Transverse colon (tissue), 3 donors: ENCODE measurements around the gene PHACTR3.

Experiments used
- EP300 ChIP-seq: sonication (generic); formaldehyde crosslinking; IDR thresholded peaks from one replicate; pipeline ENCODE4 v1.6.1; 2017; ENCODE audit warnings: antibody characterized with exemption, low read depth
- POLR2A ChIP-seq: fragments of 450-650 bp; IDR thresholded peaks from one replicate; pipeline ENCODE4 v1.6.1; 2016; ENCODE audit warnings: antibody characterized with exemption, mild to moderate bottlenecking, moderate library complexity
- TF ChIP-seq, protein P1 (sequence below), 5 experiments: fragments of 200-600 bp in 3 of 5; fragments of 450-650 bp in 2 of 5; sonication (generic) in 3 of 5; IDR thresholded peaks; 1 replicate in 2 of 5; 2 replicates in 3 of 5; pipeline ENCODE4 v1.5.1; 2016 to 2017; ENCODE audit warnings: antibody characterized with exemption in 5 of 5, inconsistent platforms in 3 of 5, mild to moderate bottlenecking in 2 of 5, moderate library complexity in 1 of 5

DNA sequence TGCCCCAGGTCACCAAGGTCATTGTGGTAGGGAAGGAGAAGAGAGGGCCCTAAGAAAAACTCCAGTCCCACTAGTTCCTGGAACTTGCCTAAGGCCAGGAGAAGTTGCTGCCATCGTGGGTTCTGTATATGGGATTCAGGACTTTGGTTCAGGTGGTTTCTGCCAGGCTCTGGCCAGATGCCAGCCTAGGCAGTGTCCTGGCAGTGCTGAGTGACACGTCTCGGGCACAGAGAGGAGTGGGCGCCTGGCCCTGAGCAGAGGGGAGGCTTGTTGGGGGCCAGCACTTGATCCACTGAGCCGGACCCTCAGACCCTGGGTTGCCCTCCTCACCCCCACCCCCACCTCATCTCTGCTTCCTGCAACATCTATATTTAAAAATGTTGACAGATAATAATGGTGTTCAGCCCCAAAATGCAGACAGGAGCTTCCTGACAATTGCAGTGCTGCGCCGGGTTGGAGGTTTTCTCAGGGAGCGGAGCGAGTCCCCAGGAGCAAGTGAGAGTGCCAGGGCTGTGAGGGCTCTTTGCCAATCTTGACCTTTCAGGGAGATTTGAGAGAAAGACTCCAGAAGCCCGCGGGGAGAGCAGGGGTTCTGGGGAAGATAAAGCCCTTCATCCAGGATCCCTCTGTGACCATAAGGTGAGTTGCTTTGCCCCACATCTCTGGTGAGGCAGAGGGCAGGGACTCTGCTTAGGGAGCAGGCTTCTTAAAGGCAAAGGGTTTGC lies 71.9 kb downstream of the PHACTR3 start:
- TF ChIP-seq, protein P1, sequence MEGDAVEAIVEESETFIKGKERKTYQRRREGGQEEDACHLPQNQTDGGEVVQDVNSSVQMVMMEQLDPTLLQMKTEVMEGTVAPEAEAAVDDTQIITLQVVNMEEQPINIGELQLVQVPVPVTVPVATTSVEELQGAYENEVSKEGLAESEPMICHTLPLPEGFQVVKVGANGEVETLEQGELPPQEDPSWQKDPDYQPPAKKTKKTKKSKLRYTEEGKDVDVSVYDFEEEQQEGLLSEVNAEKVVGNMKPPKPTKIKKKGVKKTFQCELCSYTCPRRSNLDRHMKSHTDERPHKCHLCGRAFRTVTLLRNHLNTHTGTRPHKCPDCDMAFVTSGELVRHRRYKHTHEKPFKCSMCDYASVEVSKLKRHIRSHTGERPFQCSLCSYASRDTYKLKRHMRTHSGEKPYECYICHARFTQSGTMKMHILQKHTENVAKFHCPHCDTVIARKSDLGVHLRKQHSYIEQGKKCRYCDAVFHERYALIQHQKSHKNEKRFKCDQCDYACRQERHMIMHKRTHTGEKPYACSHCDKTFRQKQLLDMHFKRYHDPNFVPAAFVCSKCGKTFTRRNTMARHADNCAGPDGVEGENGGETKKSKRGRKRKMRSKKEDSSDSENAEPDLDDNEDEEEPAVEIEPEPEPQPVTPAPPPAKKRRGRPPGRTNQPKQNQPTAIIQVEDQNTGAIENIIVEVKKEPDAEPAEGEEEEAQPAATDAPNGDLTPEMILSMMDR (IDR thresholded peaks at IDR 0.05), result no peak
- TF ChIP-seq POLR2A (no peak), EP300 (no peak)
